Measurements from ENCODE around the gene CAMTA1.

GRCh38 chr1:7591565-7591964 lies 806.3 kb downstream of the CAMTA1 start:
- no peak for TF ChIP-seq CTCF (optimal IDR thresholded peaks at IDR 0.05 in 1 of 3, IDR thresholded peaks at IDR 0.05 in 1 of 3, conservative IDR thresholded peaks at IDR 0.05 in 1 of 3; ENCODE audit: extremely low read depth in 1 of 3, insufficient read depth in 2 of 3, low read length in 3 of 3)
- no peak for TF ChIP-seq EZH2 (IDR thresholded peaks at IDR 0.05; ENCODE audit: low read length)

All from keratinocyte (primary cell).